Fibroblast of lung (primary cell): ENCODE results near the gene TIFAB.

Experiments used
- EZH2 ChIP-seq: IDR thresholded peaks from 2 replicates; pipeline ENCODE4 v1.5.1; 2012; ENCODE audit warnings: low read length, control low read depth, mild to moderate bottlenecking; ENCODE audit errors: missing control alignments
- TF ChIP-seq, protein P1 (sequence below), 2 donors: IDR thresholded peaks in 1 of 2; conservative IDR thresholded peaks in 1 of 2; 1 replicate in 1 of 2; 2 replicates in 1 of 2; pipeline ENCODE4 v1.5.1; 2011 to 2012; ENCODE audit warnings: low read length in 2 of 2, control low read depth in 1 of 2, inconsistent platforms in 1 of 2, low read depth in 1 of 2, mild to moderate bottlenecking in 1 of 2

DNA sequence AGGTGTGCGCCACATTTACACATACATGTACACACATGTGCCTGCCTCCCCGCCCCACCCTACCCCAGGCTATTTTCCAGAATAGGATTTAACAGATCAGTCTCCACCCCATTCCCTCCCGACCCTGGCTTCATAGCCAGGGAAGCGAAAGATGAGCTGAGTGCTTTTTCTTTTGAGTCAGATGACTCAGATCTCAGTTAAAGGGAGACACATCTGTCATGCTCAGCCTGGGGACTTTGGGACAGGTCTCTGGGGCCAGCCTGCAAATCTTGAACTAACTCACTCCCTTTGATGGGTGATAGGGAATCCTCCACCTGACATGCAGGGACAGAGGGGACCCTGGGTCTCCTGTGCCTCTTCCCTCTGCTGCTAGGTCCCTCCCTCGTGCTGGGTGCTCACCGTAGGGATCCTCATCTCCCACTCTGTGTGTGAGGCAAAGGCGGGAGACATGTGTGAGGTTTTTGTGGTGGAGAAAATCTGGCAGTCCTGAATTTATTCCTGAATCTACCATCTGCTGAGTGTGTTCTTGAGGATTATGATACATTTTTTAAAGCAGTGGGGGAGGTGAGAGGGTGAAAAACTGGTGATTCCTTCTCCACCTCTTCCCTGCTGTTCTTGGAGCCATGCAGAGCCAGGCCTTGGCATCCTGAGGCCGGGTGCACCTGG lies 46.0 kb upstream of the TIFAB start:
- TF ChIP-seq, protein P1, sequence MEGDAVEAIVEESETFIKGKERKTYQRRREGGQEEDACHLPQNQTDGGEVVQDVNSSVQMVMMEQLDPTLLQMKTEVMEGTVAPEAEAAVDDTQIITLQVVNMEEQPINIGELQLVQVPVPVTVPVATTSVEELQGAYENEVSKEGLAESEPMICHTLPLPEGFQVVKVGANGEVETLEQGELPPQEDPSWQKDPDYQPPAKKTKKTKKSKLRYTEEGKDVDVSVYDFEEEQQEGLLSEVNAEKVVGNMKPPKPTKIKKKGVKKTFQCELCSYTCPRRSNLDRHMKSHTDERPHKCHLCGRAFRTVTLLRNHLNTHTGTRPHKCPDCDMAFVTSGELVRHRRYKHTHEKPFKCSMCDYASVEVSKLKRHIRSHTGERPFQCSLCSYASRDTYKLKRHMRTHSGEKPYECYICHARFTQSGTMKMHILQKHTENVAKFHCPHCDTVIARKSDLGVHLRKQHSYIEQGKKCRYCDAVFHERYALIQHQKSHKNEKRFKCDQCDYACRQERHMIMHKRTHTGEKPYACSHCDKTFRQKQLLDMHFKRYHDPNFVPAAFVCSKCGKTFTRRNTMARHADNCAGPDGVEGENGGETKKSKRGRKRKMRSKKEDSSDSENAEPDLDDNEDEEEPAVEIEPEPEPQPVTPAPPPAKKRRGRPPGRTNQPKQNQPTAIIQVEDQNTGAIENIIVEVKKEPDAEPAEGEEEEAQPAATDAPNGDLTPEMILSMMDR (conservative IDR thresholded peaks at IDR 0.05 in 1 of 2, IDR thresholded peaks at IDR 0.05 in 1 of 2; ENCODE audit: low read depth in 1 of 2, low read length in 2 of 2): no peak
- no peak for TF ChIP-seq EZH2
